Stimulated activated CD8-positive, alpha-beta memory T cell treated with anti-CD3 and anti-CD28 coated beads, Interleukin-12 subunit alpha, Interleukin-12 subunit beta, amount 100 ng/mL, for 1 hour (primary cell): Measurements from ENCODE around the gene SCUBE3.

Experiments
- DNase-seq: peaks from one replicate; pipeline ENCODE4 v3.0.0-alpha.2; 2020; ENCODE audit warnings: low read depth

SCUBE3 gene

DNA sequence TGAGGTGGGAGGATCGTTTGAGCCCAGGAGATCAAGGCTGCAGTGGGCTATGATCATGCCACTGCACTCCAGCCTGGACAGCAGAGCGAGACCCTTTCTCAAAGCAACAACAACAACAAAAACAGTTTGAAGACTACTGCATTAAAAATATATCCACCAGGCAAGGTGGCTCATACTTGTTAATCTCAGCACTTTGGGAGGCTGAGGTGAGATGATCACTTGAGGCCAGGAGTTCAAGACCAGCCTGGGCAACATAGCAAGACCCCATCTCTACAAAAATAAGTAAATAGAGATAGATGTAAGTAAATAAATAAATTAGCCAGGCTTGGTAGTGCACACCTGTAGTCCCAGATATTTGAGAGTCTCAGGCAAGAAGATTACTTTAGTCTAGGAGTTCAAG lies 58.2 kb downstream of the SCUBE3 start:
- DNase-seq, result no peak

GRCh38 chr6:35273822-35274559 lies 60.2 kb downstream of the SCUBE3 start:
- no peak for DNase-seq

GRCh38 chr6:35275744-35276260 lies 62.0 kb downstream of the SCUBE3 start:
- no peak for DNase-seq

GRCh38 chr6:35278708-35279107 lies 65.0 kb downstream of the SCUBE3 start:
- DNase-seq, result no peak

DNA sequence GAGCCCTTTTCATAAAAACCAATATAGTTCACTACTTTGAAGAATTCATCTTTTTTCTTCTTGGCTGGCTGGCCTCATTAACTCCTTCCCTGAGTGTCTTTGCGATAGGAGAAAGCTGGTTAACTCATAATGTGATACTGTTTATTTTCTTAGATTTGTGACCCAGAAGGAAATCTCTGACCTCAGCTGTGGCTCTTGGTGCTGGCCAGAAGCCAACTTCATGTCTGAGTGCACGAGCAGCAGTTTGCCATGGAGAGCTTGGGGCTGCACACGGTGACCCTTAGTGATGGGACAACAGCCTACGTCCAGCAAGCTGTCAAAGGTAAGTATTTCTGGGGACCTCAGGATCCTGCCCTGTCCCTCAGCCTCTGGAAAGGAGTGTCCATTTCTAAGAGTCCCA lies 67.1 kb downstream of the SCUBE3 start:
- DNase-seq, result no peak

DNA sequence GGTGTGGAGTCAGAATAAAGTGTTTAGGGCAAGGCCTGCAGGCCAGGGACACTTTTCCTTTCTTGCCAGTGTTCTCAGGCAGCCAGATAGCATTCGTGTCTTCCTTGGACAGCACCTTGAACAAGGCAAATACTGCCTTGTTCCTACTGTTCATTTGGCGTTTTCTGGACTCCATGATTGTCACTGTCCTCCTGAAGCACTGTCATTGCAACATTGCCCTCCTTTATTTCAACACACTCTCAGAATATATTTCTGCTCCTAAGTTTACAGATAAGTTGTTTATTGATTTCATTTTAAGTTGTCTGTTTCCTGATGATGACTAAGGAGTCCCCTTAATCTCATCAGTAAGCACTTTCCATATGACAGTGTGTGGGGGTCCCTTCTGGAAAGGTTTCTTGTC lies 68.7 kb downstream of the SCUBE3 start:
- no peak for DNase-seq

DNA sequence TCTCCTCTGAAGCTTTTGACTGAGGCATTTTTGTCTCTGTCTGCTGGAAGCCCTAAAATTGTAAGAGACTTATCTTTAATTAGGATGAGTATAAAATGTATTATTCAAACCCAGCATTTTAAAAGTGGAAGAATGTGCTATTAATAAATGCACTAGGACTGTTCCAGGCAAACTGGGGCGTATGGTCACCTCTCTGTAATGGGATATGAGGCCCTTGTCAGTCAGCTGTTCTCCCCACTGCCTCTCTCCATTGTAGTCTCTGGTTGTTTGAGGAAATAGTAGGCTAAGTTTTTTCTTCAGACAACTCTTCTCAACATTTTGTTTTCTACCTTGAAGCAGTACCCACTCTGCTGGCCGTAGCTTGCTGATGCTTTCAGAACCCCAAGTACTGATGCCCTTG lies 69.6 kb downstream of the SCUBE3 start:
- DNase-seq, result no peak

DNA sequence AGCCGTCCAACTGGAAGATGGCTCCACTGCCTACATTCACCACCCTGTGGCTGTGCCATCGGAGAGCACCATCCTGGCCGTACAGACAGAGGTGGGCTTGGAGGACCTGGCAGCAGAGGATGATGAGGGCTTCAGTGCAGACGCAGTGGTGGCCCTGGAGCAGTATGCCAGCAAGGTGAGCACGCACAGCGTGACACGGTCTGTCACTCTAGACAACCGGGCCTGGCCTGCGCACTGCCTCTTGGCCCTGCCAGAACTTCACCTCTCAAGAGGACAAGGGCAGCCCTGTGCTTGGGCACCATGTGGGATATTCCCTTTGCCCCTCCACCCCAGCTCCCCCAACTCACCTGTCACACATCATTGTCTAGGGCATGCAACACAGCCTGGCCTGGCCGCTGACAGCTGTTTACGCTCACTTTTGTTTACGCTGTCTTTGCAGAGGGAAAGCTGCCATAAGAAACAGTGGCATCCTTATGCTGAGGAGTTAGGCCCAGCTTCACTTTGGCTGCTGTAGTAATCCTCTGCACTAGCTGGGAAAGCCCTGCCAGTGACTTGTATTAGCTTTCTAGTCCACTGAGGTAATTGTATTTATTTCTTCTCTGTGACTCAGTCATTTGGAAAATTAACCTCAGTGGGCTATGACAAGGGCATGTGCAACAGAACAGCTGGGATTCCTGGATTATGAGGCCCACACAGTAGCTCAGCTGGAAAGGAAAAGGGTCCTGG lies 74.1 kb downstream of the SCUBE3 start:
- DNase-seq, result no peak

DNA sequence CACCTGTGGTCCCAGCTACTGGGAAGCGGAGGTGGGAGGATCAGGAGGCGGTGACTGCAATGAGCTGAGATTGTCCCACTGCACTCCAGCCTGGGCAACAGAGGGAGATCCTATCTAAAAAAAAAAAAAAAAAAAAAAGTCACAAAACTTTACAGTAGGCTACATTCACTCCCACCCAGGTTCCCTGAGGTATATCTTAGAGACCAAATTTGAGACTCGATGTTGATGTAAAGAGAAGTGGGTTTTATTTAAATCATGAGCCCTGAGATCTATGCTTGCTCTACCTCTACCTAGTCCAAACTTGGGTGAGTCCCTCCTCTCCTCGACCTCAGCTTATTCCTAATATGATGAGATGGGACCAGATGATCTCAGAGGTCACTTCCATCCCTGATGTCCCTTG lies 75.1 kb downstream of the SCUBE3 start:
- no peak for DNase-seq

GRCh38 chr6:35291491-35291890 lies 77.7 kb downstream of the SCUBE3 start:
- DNase-seq, result no peak

DNA sequence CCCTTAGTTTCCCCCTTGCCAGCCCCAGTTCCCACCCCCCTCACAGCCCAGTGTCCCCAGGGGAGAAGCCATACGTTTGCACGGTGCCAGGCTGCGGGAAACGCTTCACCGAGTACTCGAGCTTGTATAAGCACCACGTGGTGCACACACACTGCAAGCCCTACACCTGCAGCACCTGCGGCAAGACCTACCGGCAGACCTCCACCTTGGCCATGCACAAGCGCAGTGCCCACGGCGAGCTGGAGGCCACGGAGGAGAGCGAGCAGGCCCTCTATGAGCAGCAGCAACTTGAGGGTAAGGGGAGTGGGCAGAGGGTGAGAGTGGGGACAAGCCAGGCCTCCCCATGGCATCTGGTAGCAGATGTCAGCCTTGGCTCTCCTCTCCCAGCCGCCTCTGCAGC lies 78.7 kb downstream of the SCUBE3 start:
- DNase-seq, result no peak

DNA sequence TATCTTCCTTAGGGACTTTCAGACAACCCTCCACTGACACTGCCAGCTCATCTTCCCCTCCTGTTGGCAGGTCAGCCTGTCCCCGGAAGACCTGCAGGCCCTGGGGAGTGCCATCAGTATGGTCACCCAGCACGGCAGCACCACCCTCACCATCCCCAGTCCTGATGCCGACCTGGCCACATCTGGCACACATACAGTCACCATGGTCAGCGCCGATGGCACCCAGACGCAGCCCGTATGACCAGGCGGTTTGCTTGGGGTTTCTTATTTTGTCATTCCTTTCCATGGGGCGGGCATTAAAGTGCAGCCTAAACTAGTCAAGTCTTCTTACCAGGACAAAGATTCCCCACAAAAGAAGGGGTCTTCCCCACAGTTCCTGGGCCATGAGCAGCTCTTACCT lies 79.9 kb downstream of the SCUBE3 start:
- DNase-seq, result no peak

- no peak for DNase-seq
Measured at GRCh38 chr6:35294308-35294945, 80.7 kb downstream of the SCUBE3 start.

DNA sequence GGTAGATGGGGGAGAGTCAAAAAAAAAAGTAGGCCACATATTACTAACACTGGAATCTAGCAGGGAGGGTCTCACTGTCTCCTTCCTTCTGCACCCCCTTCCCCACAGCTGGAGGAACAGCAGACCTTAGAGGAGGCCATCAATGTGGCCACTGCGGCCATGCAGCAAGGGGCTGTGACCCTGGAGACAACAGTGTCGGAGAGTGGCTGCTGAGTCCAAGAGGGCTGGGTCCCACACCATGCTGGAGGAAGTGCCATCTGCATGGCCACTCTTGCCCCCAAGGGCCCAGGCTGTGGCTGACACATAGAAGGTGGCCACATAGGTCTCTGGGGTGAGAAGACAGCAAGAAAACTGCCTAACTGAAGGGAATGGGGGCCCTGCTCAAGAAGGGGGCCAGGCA lies 81.3 kb downstream of the SCUBE3 start:
- no peak for DNase-seq

DNA sequence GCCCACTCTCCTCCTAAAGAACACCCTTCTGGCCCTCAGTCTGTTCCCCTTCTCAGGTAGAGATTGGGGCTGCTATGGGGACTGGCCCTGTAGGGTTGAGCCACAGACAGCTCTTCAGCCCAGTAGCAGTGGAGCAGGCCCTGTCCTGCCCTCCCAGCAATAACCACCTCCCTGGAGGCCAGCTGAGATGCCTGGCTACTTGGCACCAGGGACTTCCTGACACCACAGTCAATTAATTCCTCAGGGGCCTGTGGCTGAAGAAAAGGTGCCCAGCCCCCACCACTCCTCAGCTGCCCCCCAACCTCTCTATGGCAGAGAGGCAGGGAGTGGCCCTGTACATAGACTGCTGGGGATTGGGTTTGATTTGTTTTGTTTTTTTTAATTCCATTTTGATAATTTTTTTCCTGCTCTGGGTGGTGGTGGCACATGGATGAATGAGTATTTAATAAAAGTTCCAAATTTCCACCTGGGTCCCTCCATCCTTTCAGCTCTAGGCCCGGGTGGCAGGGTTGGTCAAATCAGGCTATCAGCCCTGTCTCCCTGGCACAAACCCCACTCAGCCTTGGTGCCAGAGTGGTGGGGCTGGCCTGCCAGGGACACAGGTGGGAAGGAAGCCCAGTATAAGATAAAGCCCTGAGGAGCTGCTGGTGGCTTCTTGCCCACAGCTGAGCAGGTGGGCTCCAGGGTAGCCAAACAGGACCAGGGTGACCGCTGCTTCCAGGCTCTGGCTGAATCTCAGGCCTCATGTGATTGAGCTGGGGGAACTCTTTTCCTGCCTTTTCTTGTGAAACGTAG lies 82.0 kb downstream of the SCUBE3 start:
- DNase-seq, result no peak

GRCh38 chr6:35296931-35297600 lies 83.3 kb downstream of the SCUBE3 start:
- DNase-seq, result no peak

GRCh38 chr6:35297601-35298481 lies 84.1 kb downstream of the SCUBE3 start, which contains the start of gene DEF6:
Gene DEF6, plus strand, starts transcription at chr6:35297818. Its CDS starts 39 bp downstream, at chr6:35297857.
- DNase-seq, result peak; percentile 80

DNA sequence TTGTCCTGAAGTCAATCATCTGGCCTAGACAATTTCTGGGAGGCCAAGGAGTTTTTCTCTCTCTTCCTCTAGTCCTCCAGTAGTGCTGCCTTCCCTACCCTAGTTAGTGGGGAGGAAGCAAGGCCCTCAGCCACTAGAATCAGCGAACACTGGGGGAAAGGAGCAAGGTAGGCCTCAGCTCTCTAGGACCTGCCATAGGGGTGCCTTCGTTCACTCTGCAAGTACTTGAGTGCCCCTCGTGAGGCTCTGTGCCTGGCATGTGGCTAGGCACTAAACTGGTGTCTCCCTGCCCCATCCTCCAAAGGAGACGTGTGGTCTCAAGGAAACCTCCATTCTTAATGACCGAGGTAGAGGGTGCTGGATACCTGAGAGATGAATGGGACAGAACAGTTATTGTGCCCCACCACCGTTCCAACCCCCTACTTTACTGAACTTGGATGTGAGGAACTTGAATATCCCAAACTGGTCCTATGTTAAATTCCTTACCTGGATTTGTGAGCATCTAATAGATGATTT lies 84.9 kb downstream of the SCUBE3 start:
- DNase-seq, result no peak

- no peak for DNase-seq
Measured at GRCh38 chr6:35299674-35300073, 85.9 kb downstream of the SCUBE3 start.

DNA sequence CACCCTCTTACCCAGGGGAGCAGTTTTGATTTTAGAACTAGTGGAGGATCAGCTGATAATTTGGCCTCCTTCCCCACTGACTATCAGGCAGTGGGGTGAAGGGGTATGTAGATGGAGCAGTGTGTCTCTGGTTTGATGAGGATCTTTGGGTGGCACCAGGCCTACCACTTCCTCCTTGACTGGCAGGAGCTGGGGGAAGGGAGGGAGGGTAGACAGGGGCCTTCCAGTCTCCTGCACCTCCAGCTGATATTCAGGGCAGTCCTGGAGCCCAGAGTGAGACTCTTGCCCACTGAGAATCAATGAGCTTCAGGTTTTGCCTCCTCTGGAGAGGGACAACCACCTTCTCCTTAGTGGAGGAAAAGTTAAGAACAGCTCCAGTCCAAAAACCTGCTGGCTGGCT lies 87.1 kb downstream of the SCUBE3 start:
- DNase-seq, result no peak
